Lower leg skin (tissue), 3 donors: Measurements from ENCODE around the gene PPM1L.

Source experiments
- POLR2A ChIP-seq, 2 donors: fragments of 450-650 bp; IDR thresholded peaks; one replicate each; pipeline ENCODE4 v1.6.1; 2016 to 2017; ENCODE audit warnings: antibody characterized with exemption in 2 of 2, mild to moderate bottlenecking in 1 of 2, moderate library complexity in 1 of 2
- TF ChIP-seq, protein P1 (sequence below), 3 donors: fragments of 450-650 bp; IDR thresholded peaks; one replicate each; pipeline ENCODE4 v1.5.1; 2016; ENCODE audit warnings: antibody characterized with exemption in 3 of 3, mild to moderate bottlenecking in 3 of 3, moderate library complexity in 2 of 3

DNA sequence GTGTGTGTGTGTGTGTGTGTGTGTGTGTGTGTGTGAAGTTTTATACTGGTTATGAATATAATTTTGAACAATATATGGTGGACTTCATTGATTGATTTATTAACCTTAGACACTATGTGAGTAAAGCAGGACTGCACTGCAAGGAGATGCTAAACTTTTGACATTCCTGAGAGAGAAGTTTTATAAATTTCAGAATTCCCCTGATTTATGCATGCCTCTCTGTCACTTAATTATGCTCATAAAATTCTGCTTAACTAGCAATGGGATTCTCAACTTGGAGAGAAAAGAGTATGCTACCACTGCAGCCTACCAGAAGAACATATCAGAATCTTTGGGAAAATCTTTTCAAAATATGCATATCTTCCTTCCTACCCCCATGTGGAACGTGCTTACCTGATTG is 204.5 kb downstream of the PPM1L start:
- TF ChIP-seq, protein P1, sequence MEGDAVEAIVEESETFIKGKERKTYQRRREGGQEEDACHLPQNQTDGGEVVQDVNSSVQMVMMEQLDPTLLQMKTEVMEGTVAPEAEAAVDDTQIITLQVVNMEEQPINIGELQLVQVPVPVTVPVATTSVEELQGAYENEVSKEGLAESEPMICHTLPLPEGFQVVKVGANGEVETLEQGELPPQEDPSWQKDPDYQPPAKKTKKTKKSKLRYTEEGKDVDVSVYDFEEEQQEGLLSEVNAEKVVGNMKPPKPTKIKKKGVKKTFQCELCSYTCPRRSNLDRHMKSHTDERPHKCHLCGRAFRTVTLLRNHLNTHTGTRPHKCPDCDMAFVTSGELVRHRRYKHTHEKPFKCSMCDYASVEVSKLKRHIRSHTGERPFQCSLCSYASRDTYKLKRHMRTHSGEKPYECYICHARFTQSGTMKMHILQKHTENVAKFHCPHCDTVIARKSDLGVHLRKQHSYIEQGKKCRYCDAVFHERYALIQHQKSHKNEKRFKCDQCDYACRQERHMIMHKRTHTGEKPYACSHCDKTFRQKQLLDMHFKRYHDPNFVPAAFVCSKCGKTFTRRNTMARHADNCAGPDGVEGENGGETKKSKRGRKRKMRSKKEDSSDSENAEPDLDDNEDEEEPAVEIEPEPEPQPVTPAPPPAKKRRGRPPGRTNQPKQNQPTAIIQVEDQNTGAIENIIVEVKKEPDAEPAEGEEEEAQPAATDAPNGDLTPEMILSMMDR (IDR thresholded peaks at IDR 0.05) = no peak
- TF ChIP-seq POLR2A (IDR thresholded peaks at IDR 0.05) = no peak
